ENCODE results near the gene CNOT8.

Gene CNOT8

GRCh38 chr5:154916874-154917273 is 58.4 kb downstream of the CNOT8 start:
- no peak for TF ChIP-seq CREB1 (IDR thresholded peaks at IDR 0.05; ENCODE audit: low read depth)
- no peak for TF ChIP-seq NFIC (IDR thresholded peaks at IDR 0.05)
- TF ChIP-seq RAD21 (IDR thresholded peaks at IDR 0.05; ENCODE audit: low read depth): no peak
- no peak for TF ChIP-seq ZBTB7A (IDR thresholded peaks at IDR 0.05; ENCODE audit: low read depth)
- no peak for TF ChIP-seq REST (IDR thresholded peaks at IDR 0.05; ENCODE audit: low read depth)

DNA sequence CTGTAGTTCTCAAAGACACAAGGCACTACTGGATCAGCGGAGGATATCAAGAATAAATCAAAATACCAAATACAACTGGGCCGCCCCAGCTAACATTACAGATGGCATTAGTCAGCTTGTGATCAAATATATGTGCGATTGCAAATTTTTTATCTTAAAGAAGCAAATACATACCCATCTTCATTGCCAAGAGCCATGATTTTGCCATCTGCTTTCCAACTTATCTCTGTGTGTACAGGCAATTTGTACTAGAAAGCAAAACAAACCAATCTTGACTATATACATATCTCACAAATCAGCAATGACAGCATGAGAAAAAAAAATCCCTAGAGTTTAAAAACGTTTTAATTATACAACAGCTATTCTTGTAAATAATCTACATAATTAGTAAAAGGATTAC is 59.3 kb downstream of the CNOT8 start:
- no peak for TF ChIP-seq CEBPB (IDR thresholded peaks at IDR 0.05)
- no peak for TF ChIP-seq EGR1 (IDR thresholded peaks at IDR 0.05)
- no peak for TF ChIP-seq RAD21 (IDR thresholded peaks at IDR 0.05; ENCODE audit: low read depth)
- TF ChIP-seq TCF12 (IDR thresholded peaks at IDR 0.05; ENCODE audit: low read depth): no peak
- TF ChIP-seq REST (IDR thresholded peaks at IDR 0.05; ENCODE audit: low read depth): no peak
- no peak for TF ChIP-seq TEAD4 (IDR thresholded peaks at IDR 0.05)
- TF ChIP-seq YY1 (IDR thresholded peaks at IDR 0.05; ENCODE audit: low read depth): no peak
- TF ChIP-seq EP300 (IDR thresholded peaks at IDR 0.05; ENCODE audit: borderline replicate concordance): no peak
- TF ChIP-seq, protein P1, sequence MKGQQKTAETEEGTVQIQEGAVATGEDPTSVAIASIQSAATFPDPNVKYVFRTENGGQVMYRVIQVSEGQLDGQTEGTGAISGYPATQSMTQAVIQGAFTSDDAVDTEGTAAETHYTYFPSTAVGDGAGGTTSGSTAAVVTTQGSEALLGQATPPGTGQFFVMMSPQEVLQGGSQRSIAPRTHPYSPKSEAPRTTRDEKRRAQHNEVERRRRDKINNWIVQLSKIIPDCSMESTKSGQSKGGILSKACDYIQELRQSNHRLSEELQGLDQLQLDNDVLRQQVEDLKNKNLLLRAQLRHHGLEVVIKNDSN (IDR thresholded peaks at IDR 0.05): no peak
- TF ChIP-seq NFIC (IDR thresholded peaks at IDR 0.05): no peak
- no peak for TF ChIP-seq CREB1 (IDR thresholded peaks at IDR 0.05; ENCODE audit: low read depth)
- TF ChIP-seq TAF1 (IDR thresholded peaks at IDR 0.05; ENCODE audit: low read depth): no peak
- TF ChIP-seq, protein P2, sequence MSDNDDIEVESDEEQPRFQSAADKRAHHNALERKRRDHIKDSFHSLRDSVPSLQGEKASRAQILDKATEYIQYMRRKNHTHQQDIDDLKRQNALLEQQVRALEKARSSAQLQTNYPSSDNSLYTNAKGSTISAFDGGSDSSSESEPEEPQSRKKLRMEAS (IDR thresholded peaks at IDR 0.05): no peak
- no peak for TF ChIP-seq ZBTB7A (IDR thresholded peaks at IDR 0.05; ENCODE audit: low read depth)

GRCh38 chr5:154923441-154924430 is 65.3 kb downstream of the CNOT8 start:
- TF ChIP-seq EGR1 (IDR thresholded peaks at IDR 0.05) (no peak), ZBTB7A (IDR thresholded peaks at IDR 0.05; ENCODE audit: low read depth) (no peak), TEAD4 (IDR thresholded peaks at IDR 0.05) (no peak), CEBPB (IDR thresholded peaks at IDR 0.05) (no peak), REST (IDR thresholded peaks at IDR 0.05; ENCODE audit: low read depth) (no peak), YY1 (IDR thresholded peaks at IDR 0.05; ENCODE audit: low read depth) (no peak), NFIC (IDR thresholded peaks at IDR 0.05) (no peak), FOXM1 (IDR thresholded peaks at IDR 0.05; ENCODE audit: borderline replicate concordance, low read depth) (no peak), TCF12 (IDR thresholded peaks at IDR 0.05; ENCODE audit: low read depth) (no peak), CREB1 (IDR thresholded peaks at IDR 0.05; ENCODE audit: low read depth) (no peak), TAF1 (IDR thresholded peaks at IDR 0.05; ENCODE audit: low read depth) (no peak)
- TF ChIP-seq, protein P2 (IDR thresholded peaks at IDR 0.05): no peak
